HepG2 (cell line): ENCODE data around the gene CHSY3. TPM values are rescaled to one million over a fixed set of nuclear protein-coding genes. Genes with fewer than 3 reads are reported as not detected.

Source experiments
- ATAC-seq: fragments of 200-7000 bp; cut with Tn5 transposase; 3 replicates; pipeline ENCODE4 v1.9.1; 2020; ENCODE audit warnings: mild to moderate bottlenecking, moderate library complexity
- BruUV-seq: library from RNA; stranded (reverse); fragments of 400-500 nt; replicated peaks from 2 replicates; lab custom pipeline; 2021; lab: Mats Ljungman, UMichigan
- CTCF ChIA-PET: fragments of 300-600 bp; formaldehyde crosslinking; extraction: SDS; loops from one replicate; lab custom pipeline; 2021; ENCODE audit warnings: low total read pairs, inconsistent platforms, low intra/inter-chr PET ratio; lab: Yijun Ruan, JAX
- POLR2A ChIA-PET: fragments of 350-600 bp; sonication (Branson Sonifier 250); formaldehyde crosslinking; loops from one replicate; lab custom pipeline; 2020; ENCODE audit warnings: antibody characterized with exemption, inconsistent platforms; lab: Yijun Ruan, JAX
- DNase-seq: peaks from one replicate; pipeline ENCODE4 v3.0.0-alpha.2; 2015; ENCODE audit warnings: low spot score
- FAIRE-seq: peaks from 3 replicates; lab custom pipeline; 2011; peaks lifted over from hg19 to GRCh38; lab: Jason Lieb, UNC
- H2AFZ ChIP-seq: one replicate; pipeline ENCODE4 v1.6.1; 2011; ENCODE audit warnings: low read length, inconsistent platforms
- H3K27ac ChIP-seq: fragments of 300-600 bp; 3 replicates; pipeline ENCODE4 v1.8.0; 2011; ENCODE audit warnings: mixed run types, mild to moderate bottlenecking, mixed read lengths, low read length, inconsistent platforms; ENCODE audit not compliant: insufficient read depth; ENCODE audit errors: extremely low read length
- H3K27me3 ChIP-seq, 2 experiments: fragments of 200-600 bp in 1 of 2; 2 replicates in 1 of 2; 3 replicates in 1 of 2; pipeline versions ENCODE4 v1.6.0 to v1.8.0; 2011; ENCODE audit warnings: low read length in 2 of 2, mild to moderate bottlenecking in 2 of 2, moderate library complexity in 2 of 2, inconsistent platforms in 1 of 2; ENCODE audit not compliant: insufficient read depth in 2 of 2, control insufficient read depth in 1 of 2
- H3K36me3 ChIP-seq, 2 experiments: fragments of 200-600 bp in 1 of 2; replicated peaks in 1 of 2; 2 replicates in 1 of 2; 3 replicates in 1 of 2; pipeline versions ENCODE4 v1.5.1 to v1.8.0; 2011; ENCODE audit warnings: low read length in 2 of 2, inconsistent platforms in 1 of 2; ENCODE audit not compliant: insufficient read depth in 2 of 2, control insufficient read depth in 1 of 2
- H3K4me1 ChIP-seq: 2 replicates; pipeline ENCODE4 v1.5.1; 2012; ENCODE audit warnings: low read length, inconsistent platforms; ENCODE audit not compliant: insufficient read depth
- H3K4me2 ChIP-seq: 2 replicates; pipeline ENCODE4 v1.6.0; 2011; ENCODE audit warnings: low read depth, low read length, inconsistent platforms
- H3K4me3 ChIP-seq, 3 experiments: fragments of 200-600 bp in 1 of 3; sonication (generic), shearing (Covaris generic) in 1 of 3; replicated peaks in 1 of 3; 2 replicates each; pipeline ENCODE4 v1.5.1; 2011 to 2016; ENCODE audit warnings: low read length in 3 of 3, inconsistent platforms in 2 of 3, low read depth in 2 of 3, mild to moderate bottlenecking in 2 of 3, control low read depth in 1 of 3, mixed read lengths in 1 of 3; ENCODE audit not compliant: insufficient read depth in 1 of 3
- H3K79me2 ChIP-seq: one replicate; pipeline ENCODE4 v1.6.1; 2011; ENCODE audit warnings: low read length, inconsistent platforms; ENCODE audit not compliant: insufficient read depth
- H3K9ac ChIP-seq: 2 replicates; pipeline ENCODE4 v1.6.0; 2011; ENCODE audit warnings: mild to moderate bottlenecking, low read depth, low read length, inconsistent platforms; ENCODE audit not compliant: insufficient read depth
- H3K9me3 ChIP-seq: 2 replicates; pipeline ENCODE4 v1.5.1; 2012; ENCODE audit warnings: mild to moderate bottlenecking, low read length
- H4K20me1 ChIP-seq: 2 replicates; pipeline ENCODE4 v1.6.0; 2011; ENCODE audit warnings: inconsistent platforms, mild to moderate bottlenecking, low read length, moderate library complexity; ENCODE audit not compliant: insufficient read depth
- ARNTL ChIP-seq: sonication (generic); formaldehyde crosslinking; IDR thresholded peaks from 2 replicates; pipeline ENCODE4 v1.4.0; 2020; ENCODE audit warnings: mild to moderate bottlenecking, missing genetic modification reagents
- BCL6 ChIP-seq: IDR thresholded peaks from 2 replicates; pipeline ENCODE4 v1.6.1; 2016; ENCODE audit warnings: missing genetic modification reagents, missing compliant biosample characterization
- ETV6 ChIP-seq: sonication (generic); formaldehyde crosslinking; conservative IDR thresholded peaks from 2 replicates; pipeline ENCODE4 v1.4.0; 2020; ENCODE audit warnings: missing genetic modification reagents
- IRF2 ChIP-seq: IDR thresholded peaks from 2 replicates; pipeline ENCODE4 v1.6.1; 2018; ENCODE audit warnings: missing genetic modification reagents, missing compliant biosample characterization
- KLF13 ChIP-seq: sonication (generic); formaldehyde crosslinking; IDR thresholded peaks from 2 replicates; pipeline ENCODE4 v1.4.0; 2020; ENCODE audit warnings: mild to moderate bottlenecking, missing genetic modification reagents
- MIER2 ChIP-seq: IDR thresholded peaks from 2 replicates; pipeline ENCODE4 v1.6.1; 2016; ENCODE audit warnings: missing biosample characterization, missing genetic modification reagents
- MYNN ChIP-seq: sonication (generic); formaldehyde crosslinking; IDR thresholded peaks from 2 replicates; pipeline ENCODE4 v1.4.0; 2020; ENCODE audit warnings: mild to moderate bottlenecking, low read depth, missing genetic modification reagents
- NFKB2 ChIP-seq: sonication (generic); formaldehyde crosslinking; IDR thresholded peaks from 2 replicates; pipeline ENCODE4 v1.4.0; 2020; ENCODE audit warnings: missing genetic modification reagents, borderline replicate concordance
- REPIN1 ChIP-seq: sonication (generic); formaldehyde crosslinking; IDR thresholded peaks from 2 replicates; pipeline ENCODE4 v1.8.0; 2022; ENCODE audit warnings: missing genetic modification reagents, low read depth, mild to moderate bottlenecking, borderline replicate concordance
- RXRA ChIP-seq: sonication (generic); formaldehyde crosslinking; IDR thresholded peaks from 2 replicates; pipeline ENCODE4 v1.5.1; 2020; ENCODE audit warnings: missing genetic modification reagents
- ZBTB1 ChIP-seq: sonication (generic); formaldehyde crosslinking; IDR thresholded peaks from 2 replicates; pipeline ENCODE4 v1.4.0; 2020; ENCODE audit warnings: missing genetic modification reagents, borderline replicate concordance
- ZNF317 ChIP-seq: sonication (generic); formaldehyde crosslinking; IDR thresholded peaks from 2 replicates; pipeline ENCODE4 v1.5.0; 2020; ENCODE audit warnings: mild to moderate bottlenecking, missing genetic modification reagents
- ZNF550 ChIP-seq: sonication (generic); formaldehyde crosslinking; IDR thresholded peaks from 2 replicates; pipeline ENCODE4 v1.4.0; 2020; ENCODE audit warnings: mild to moderate bottlenecking, missing genetic modification reagents, borderline replicate concordance
- ZNF563 ChIP-seq: sonication (generic); formaldehyde crosslinking; IDR thresholded peaks from 2 replicates; pipeline ENCODE4 v1.8.0; 2022; ENCODE audit warnings: mild to moderate bottlenecking, moderate library complexity, missing genetic modification reagents
- ZNF773 ChIP-seq: sonication (generic); formaldehyde crosslinking; IDR thresholded peaks from 2 replicates; pipeline ENCODE4 v1.4.0; 2020; ENCODE audit warnings: missing genetic modification reagents, borderline replicate concordance
- WGBS: methylation state at CpG from one replicate; pipeline ENCODE4 v1.1.6; 2017; ENCODE audit warnings: low lambda C conversion rate; 5-methylcytosine and 5-hydroxymethylcytosine counted together
- in situ Hi-C: cut with HindIII; loops from 2 replicates; pipeline ENCODE4 v1.10.0; 2017; ENCODE audit warnings: low pct_unique_long_range_greater_than_20kb; ENCODE audit not compliant: extremely low pct_ligation_motif_present
- intact Hi-C: fragments of 100-400 bp; cut with micrococcal nuclease; formaldehyde crosslinking; loops from one replicate; pipeline ENCODE4 v1.10.0; 2022; ENCODE audit not compliant: unreplicated experiment
- polyA plus RNA-seq, 8 experiments: library from polyadenylated mRNA; depleted of rRNA in 3 of 8; stranded (reverse) in 7 of 8; unstranded in 1 of 8; fragments of >200 nt; fragmentation: Illumina TruSeq in 4 of 8; extraction: Trizol in 4 of 8; gene quantifications; 2 replicates each; pipeline versions ENCODE4 v1.2.1 to v1.2.3, GENCODE V29; 2011 to 2016; ENCODE audit warnings: low read depth in 4 of 8, missing spikeins in 1 of 8, mixed read lengths in 1 of 8; ENCODE audit not compliant: insufficient read depth in 1 of 8
- total RNA-seq, 5 experiments: library from RNA; depleted of rRNA; stranded (reverse); fragments of >200 nt; fragmentation: Illumina TruSeq; extraction: Trizol; gene quantifications; 2 replicates each; pipeline ENCODE4 v1.2.3, GENCODE V29; 2016; ENCODE audit warnings: low read depth in 1 of 5
- TF ChIP-seq, protein P1 (sequence below): sonication (generic); formaldehyde crosslinking; IDR thresholded peaks from 2 replicates; pipeline ENCODE4 v1.5.0; 2020; ENCODE audit warnings: mild to moderate bottlenecking, missing genetic modification reagents

The CHSY3 gene
- total and polyA plus RNA-seq, 2 of the 13 experiments (the other 11 are each of a cell fraction or from before 2014, with no cell fraction given): 0.26 to 4.1 TPM

- Histone ChIP-seq H3K4me3 (no peak overlapping the region), H3K4me1 (peaks cover 33% of the 10 kb centered on the region), H3K4me2 (no peak overlapping the region; the same call in 1 of the 2 replicates), H3K27me3 (peaks cover 6 to 24% of the 10 kb centered on the region in 2 experiments; a peak in 4 of 5 replicates), H4K20me1 (no peaks in the 10 kb centered on the region), H3K36me3 (no peaks in the 10 kb centered on the region), H3K9ac (no peak overlapping the region), H3K9me3 (no peaks in the 10 kb centered on the region), H3K79me2 (no peaks in the 10 kb centered on the region), H2AFZ (no peak overlapping the region), H3K27ac (no peak overlapping the region)
- ChIA-PET CTCF (no interaction called here), POLR2A (no interaction called here)
- TF ChIP-seq ETV6 (no peak), ZNF773 (no peak), MIER2 (CRISPR knock-in tag) (no peak), ARNTL (CRISPR knock-in tag) (no peak), ZNF563 (CRISPR knock-in tag) (no peak), IRF2 (no peak), RXRA (no peak), NFKB2 (CRISPR knock-in tag) (no peak), REPIN1 (no peak), ZBTB1 (CRISPR knock-in tag) (no peak), KLF13 (CRISPR knock-in tag) (no peak), ZNF550 (CRISPR knock-in tag) (no peak), ZNF317 (no peak), MYNN (CRISPR knock-in tag) (no peak), BCL6 (CRISPR knock-in tag) (no peak)
- TF ChIP-seq, protein P1, sequence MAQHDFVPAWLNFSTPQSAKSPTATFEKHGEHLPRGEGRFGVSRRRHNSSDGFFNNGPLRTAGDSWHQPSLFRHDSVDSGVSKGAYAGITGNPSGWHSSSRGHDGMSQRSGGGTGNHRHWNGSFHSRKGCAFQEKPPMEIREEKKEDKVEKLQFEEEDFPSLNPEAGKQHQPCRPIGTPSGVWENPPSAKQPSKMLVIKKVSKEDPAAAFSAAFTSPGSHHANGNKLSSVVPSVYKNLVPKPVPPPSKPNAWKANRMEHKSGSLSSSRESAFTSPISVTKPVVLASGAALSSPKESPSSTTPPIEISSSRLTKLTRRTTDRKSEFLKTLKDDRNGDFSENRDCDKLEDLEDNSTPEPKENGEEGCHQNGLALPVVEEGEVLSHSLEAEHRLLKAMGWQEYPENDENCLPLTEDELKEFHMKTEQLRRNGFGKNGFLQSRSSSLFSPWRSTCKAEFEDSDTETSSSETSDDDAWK (CRISPR knock-in tag): no peak
- DNase-seq (no peak), FAIRE-seq (no peak), ATAC-seq (no peak)
- in situ Hi-C loops (loop anchor here (25.0 kb wide), 1 partner anchor 1209 kb away; no protein-coding TSS in a partner anchor), intact Hi-C loops (no loop called here)
- 57% methylated on average over 3 of the region's 6 CpGs for WGBS
- BruUV-seq: no TSS peak
Observed at GRCh38 chr5:129902816-129903215, 1.4 kb upstream of the CHSY3 start.
